Nasal cavity respiratory epithelium epithelial cell of viscerocranial mucosa (primary cell): Measurements from ENCODE around the gene CREG2. TPM values are rescaled to one million over a fixed set of nuclear protein-coding genes. Genes with fewer than 3 reads are reported as not detected.

Experiments
- total RNA-seq: library from RNA; depleted of rRNA; stranded (reverse); fragments of >200 nt; gene quantifications from 2 replicates; pipeline ENCODE4 v1.2.3, GENCODE V29; 2014

Gene CREG2, protein sequence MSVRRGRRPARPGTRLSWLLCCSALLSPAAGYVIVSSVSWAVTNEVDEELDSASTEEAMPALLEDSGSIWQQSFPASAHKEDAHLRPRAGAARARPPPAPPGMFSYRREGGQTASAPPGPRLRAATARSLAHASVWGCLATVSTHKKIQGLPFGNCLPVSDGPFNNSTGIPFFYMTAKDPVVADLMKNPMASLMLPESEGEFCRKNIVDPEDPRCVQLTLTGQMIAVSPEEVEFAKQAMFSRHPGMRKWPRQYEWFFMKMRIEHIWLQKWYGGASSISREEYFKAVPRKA
- total RNA-seq, result 0.68 and 3.1 TPM in 2 replicates

DNA sequence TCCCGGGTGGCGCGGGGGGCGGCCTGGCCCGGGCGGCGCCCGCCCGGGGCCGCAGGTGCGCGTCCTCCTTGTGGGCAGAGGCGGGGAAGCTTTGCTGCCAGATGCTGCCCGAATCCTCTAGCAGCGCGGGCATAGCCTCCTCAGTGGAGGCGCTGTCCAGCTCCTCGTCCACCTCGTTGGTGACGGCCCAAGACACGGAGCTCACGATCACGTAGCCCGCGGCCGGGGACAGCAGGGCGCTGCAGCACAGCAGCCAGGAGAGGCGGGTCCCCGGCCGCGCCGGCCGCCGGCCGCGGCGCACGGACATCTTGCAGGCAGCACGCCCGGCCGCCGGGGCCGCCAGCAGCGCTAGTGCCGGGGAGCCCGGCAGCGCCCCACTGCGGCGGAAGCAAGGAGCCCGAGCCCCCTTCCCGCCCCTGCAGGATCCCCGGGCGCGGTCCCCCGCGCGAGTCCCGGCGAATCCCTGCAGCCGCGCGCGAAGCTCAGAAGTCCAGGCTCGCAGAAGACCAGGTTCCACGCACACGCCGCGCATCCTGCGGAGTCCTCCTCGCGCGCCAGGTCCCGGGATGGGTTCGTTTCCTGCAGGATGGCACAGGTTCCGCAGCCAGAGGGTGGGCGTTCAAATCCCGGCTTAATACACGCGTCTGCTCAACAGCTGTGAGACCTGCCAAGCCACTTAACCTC is at the start of gene CREG2:
CREG2 (minus strand) TSS at position 353 of the 684 bp plus-strand sequence; CDS start at position 307, 46 bp downstream.

DNA sequence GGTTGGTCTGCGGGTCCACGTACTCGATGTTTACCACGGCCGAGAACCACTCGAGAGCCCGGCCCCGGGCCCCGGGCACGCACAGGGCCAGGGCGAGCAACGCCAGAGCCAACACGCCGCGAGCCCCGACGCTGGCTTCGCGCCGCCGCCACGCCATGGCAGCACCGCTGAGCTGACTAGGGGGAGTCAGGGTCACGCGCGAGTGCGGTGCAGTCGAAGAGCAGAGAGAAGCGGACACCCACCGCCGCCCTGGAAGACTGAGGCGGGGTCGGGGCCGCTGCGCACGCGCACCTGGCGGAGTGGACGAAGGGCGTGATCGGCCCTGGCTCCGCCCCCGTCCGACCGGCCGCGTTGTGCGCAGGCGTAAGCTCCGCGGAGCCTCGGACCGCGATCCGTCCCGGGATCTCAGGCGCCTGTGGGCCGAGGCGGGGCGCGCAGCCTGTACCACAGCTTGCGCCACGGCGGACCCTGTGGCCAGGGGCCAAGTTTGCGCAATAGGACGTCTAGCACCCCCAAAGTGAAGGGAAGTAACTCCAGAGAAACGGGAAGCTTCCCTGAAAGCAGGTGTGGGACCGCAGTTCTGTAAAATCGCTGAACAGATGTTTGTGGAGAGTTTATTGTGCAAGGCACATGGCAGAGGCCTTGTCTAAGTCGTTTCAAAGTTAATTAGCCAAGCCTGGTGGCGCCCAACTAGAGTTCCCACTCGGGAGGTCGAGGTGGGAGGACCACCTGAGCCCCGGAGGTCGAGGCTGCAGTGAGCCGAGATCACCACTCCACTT is 78.7 kb downstream of the CREG2 start, which contains the start of gene RNF149:
RNF149 (minus strand) TSS at position 270 of the 779 bp plus-strand sequence; CDS start at position 157, 113 bp downstream.

Other genes starting within 250 kb of the CREG2 start
- gene TBC1D8, start 236.1 kb downstream of the CREG2 start, total RNA-seq, result 14.7 and 32.7 TPM in 2 replicates
- gene CNOT11, start 134.6 kb downstream of the CREG2 start, total RNA-seq, result 20.2 and 22.1 TPM in 2 replicates
- 114 and 144 TPM in 2 replicates for gene RNF149, start 78.8 kb downstream of the CREG2 start, total RNA-seq
- gene RFX8, start 87.6 kb upstream of the CREG2 start, total RNA-seq, result not detected in 2 replicates